HG03378 (cell line): ENCODE measurements around the gene CES4A.
"Not testable (repeated sequence)": the region's sequence is repeated elsewhere in the genome, so short reads cannot be mapped to it uniquely, and the experiment has no call there.

Experiments
- ATAC-seq: cut with Tn5 transposase; IDR thresholded peaks from one replicate; pipeline ENCODE4 v1.9.1; 2021; ENCODE audit warnings: mild to moderate bottlenecking, moderate library complexity; ENCODE audit not compliant: unreplicated experiment

CES4A gene

GRCh38 chr16:66983033-66983432, 5.4 kb upstream of the CES4A start:
- ATAC-seq: no peak

- no peak for ATAC-seq
Measured at GRCh38 chr16:66984892-66985311, 3.5 kb upstream of the CES4A start.

GRCh38 chr16:66986559-66986958, 1.8 kb upstream of the CES4A start:
- ATAC-seq: no peak

GRCh38 chr16:66991545-66992077, 3.2 kb downstream of the CES4A start:
- no peak for ATAC-seq

GRCh38 chr16:66993558-66993957, 5.2 kb downstream of the CES4A start:
- not testable (repeated sequence) for ATAC-seq

GRCh38 chr16:66996324-66996982, 8.1 kb downstream of the CES4A start:
- ATAC-seq: no peak

GRCh38 chr16:66996983-66997358, 8.6 kb downstream of the CES4A start:
- no peak for ATAC-seq

- ATAC-seq: no peak
Measured at GRCh38 chr16:67000384-67001351, 12.3 kb downstream of the CES4A start.

- ATAC-seq: no peak
Measured at GRCh38 chr16:67001726-67002125, 13.3 kb downstream of the CES4A start.

- ATAC-seq: no peak
Measured at GRCh38 chr16:67006930-67007658, 18.7 kb downstream of the CES4A start.

- no peak for ATAC-seq
Measured at GRCh38 chr16:67009158-67009557, 20.8 kb downstream of the CES4A start.

- ATAC-seq: no peak
Measured at GRCh38 chr16:67011274-67011673, 22.9 kb downstream of the CES4A start.

- ATAC-seq: no peak
Measured at GRCh38 chr16:67013233-67013822, 24.9 kb downstream of the CES4A start.

GRCh38 chr16:67013823-67014633, 25.6 kb downstream of the CES4A start:
- ATAC-seq: no peak

GRCh38 chr16:67014634-67015312, 26.4 kb downstream of the CES4A start:
- ATAC-seq: no peak

GRCh38 chr16:67015313-67015731, 26.9 kb downstream of the CES4A start:
- ATAC-seq: no peak

- ATAC-seq: no peak
Measured at GRCh38 chr16:67016143-67016542, 27.8 kb downstream of the CES4A start.

GRCh38 chr16:67016681-67017420, 28.5 kb downstream of the CES4A start:
- ATAC-seq: no peak

- ATAC-seq: no peak
Measured at GRCh38 chr16:67017421-67017750, 29.0 kb downstream of the CES4A start.
